Activated T-helper 2 cell treated with anti-CD3 and anti-CD28 coated beads, Interferon-gamma antibody, Interleukin-2, Interleukin-4, amounts not matched to agents 10 μg/mL and 5 μg/mL and 100 μg/mL, durations not matched to agents 14 hours and 24 hours and 36 hours (primary cell): ENCODE data around the gene PIM2. TPM values are rescaled to one million over a fixed set of nuclear protein-coding genes. Genes with fewer than 3 reads are reported as not detected.
"Not testable (repeated sequence)": the region's sequence is repeated elsewhere in the genome, so short reads cannot be mapped to it uniquely, and the experiment has no call there.

ENCODE experiments used
- DNase-seq: peaks from one replicate; pipeline ENCODE4 v3.0.0; 2021; ENCODE audit warnings: low spot score
- H3K27ac Mint-ChIP-seq: one replicate; pipeline ENCODE4 v1.8.0; 2021; ENCODE audit warnings: mixed read lengths
- H3K27me3 Mint-ChIP-seq: one replicate; pipeline ENCODE4 v1.8.0; 2021; ENCODE audit warnings: low read depth, mixed read lengths
- H3K36me3 Mint-ChIP-seq: one replicate; pipeline ENCODE4 v1.8.0; 2021; ENCODE audit warnings: low read depth, mixed read lengths
- H3K4me1 Mint-ChIP-seq: one replicate; pipeline ENCODE4 v1.8.0; 2021; ENCODE audit warnings: low read depth, mixed read lengths
- H3K4me3 Mint-ChIP-seq: one replicate; pipeline ENCODE4 v1.8.0; 2021; ENCODE audit warnings: low read depth, mild to moderate bottlenecking, moderate library complexity, mixed read lengths
- H3K9me3 Mint-ChIP-seq: one replicate; pipeline ENCODE4 v1.8.0; 2021; ENCODE audit warnings: mixed read lengths
- intact Hi-C: fragments of 100-400 bp; cut with micrococcal nuclease; formaldehyde crosslinking; loops from one replicate; pipeline ENCODE4 v1.15.1; 2023
- total RNA-seq: library from RNA; stranded (reverse); gene quantifications from 2 replicates; pipeline ENCODE4 v1.2.3, GENCODE V29; 2022

The PIM2 gene
- total RNA-seq, 1 donor from 2014 or later = 315 TPM

- DNase-seq, H3K36me3 Mint-ChIP-seq, H3K4me3 Mint-ChIP-seq, intact Hi-C loops, H3K9me3 Mint-ChIP-seq, H3K27me3 Mint-ChIP-seq, H3K4me1 Mint-ChIP-seq, H3K27ac Mint-ChIP-seq: not testable (repeated sequence)
These were observed 46.8 kb downstream of the PIM2 start for GRCh38 chrX:48872017-48872416.

GRCh38 chrX:48864210-48864609 is 54.6 kb downstream of the PIM2 start:
- H3K4me1 Mint-ChIP-seq = no peaks in the 10 kb centered on the region
- H3K4me3 Mint-ChIP-seq = no peak overlapping the region
- H3K27ac Mint-ChIP-seq = no peak overlapping the region
- intact Hi-C loops = no loop called here
- no peaks in the 10 kb centered on the region for H3K36me3 Mint-ChIP-seq
- no peak for DNase-seq
- no peaks in the 10 kb centered on the region for H3K9me3 Mint-ChIP-seq
- no peaks in the 10 kb centered on the region for H3K27me3 Mint-ChIP-seq

Other genes with a start within 250 kb of the PIM2 start
- 117 and 120 TPM in 2 replicates for gene WAS, start 235.2 kb downstream of the PIM2 start, total RNA-seq
- 28.8 and 29.6 TPM in 2 replicates for gene SUV39H1, start 222.3 kb downstream of the PIM2 start, total RNA-seq
- gene GLOD5, start 157.3 kb downstream of the PIM2 start, total RNA-seq = not detected in 2 replicates
- gene GATA1, start 132.4 kb downstream of the PIM2 start, total RNA-seq = not detected in 2 replicates
- gene HDAC6, start 117.0 kb downstream of the PIM2 start, total RNA-seq = 73.9 and 77.7 TPM in 2 replicates
- not detected in 2 replicates for gene ERAS, start 92.5 kb downstream of the PIM2 start, total RNA-seq
- 0.18 and 0.23 TPM in 2 replicates for gene PCSK1N, start 83.4 kb downstream of the PIM2 start, total RNA-seq
- gene TIMM17B, start 21.3 kb downstream of the PIM2 start, total RNA-seq = 66.2 and 71.6 TPM in 2 replicates
- 97.3 and 103 TPM in 2 replicates for gene PQBP1, start 21.1 kb downstream of the PIM2 start, total RNA-seq
- 18.3 and 21.9 TPM in 2 replicates for gene SLC35A2, start 7.4 kb downstream of the PIM2 start, total RNA-seq
- gene OTUD5, start 38.6 kb upstream of the PIM2 start, total RNA-seq = 73.9 and 77.9 TPM in 2 replicates
- 2.9 and 3.3 TPM in 2 replicates for gene KCND1, start 52.8 kb upstream of the PIM2 start, total RNA-seq
- 86.5 and 93.1 TPM in 2 replicates for gene GRIPAP1, start 83.2 kb upstream of the PIM2 start, total RNA-seq
- 28.4 and 28.5 TPM in 2 replicates for gene TFE3, start 124.3 kb upstream of the PIM2 start, total RNA-seq
- 4.6 and 6.6 TPM in 2 replicates for gene CCDC120, start 140.0 kb upstream of the PIM2 start, total RNA-seq
- gene PRAF2, start 155.0 kb upstream of the PIM2 start, total RNA-seq = 14.2 and 14.4 TPM in 2 replicates
- 37.9 and 43.5 TPM in 2 replicates for gene WDR45, start 160.9 kb upstream of the PIM2 start, total RNA-seq
- gene GPKOW, start 204.7 kb upstream of the PIM2 start, total RNA-seq = 25.8 and 26.3 TPM in 2 replicates
- gene MAGIX, start 243.7 kb upstream of the PIM2 start, total RNA-seq = 1.6 and 2.1 TPM in 2 replicates